A549 (cell line): ENCODE results near the gene GXYLT1. TPM values are rescaled to one million over a fixed set of nuclear protein-coding genes. Genes with fewer than 3 reads are reported as not detected.

Experiments used
- ATAC-seq, 2 experiments: fragments of 200-7000 bp in 1 of 2; fragments of >200 bp in 1 of 2; cut with Nextera tagmentation in 1 of 2; cut with Tn5 transposase in 1 of 2; 3 replicates each; pipeline versions ENCODE4 v1.8.0 to v1.9.1; 2018 to 2020; ENCODE audit warnings: mild to moderate bottlenecking in 1 of 2, moderate library complexity in 1 of 2
- CTCF ChIA-PET: fragments of 300-600 bp; sonication (Branson Sonifier 250); formaldehyde crosslinking; extraction: SDS; loops from one replicate; lab custom pipeline; 2021; ENCODE audit warnings: antibody characterized with exemption, inconsistent platforms; lab: Yijun Ruan, JAX
- POLR2A ChIA-PET: fragments of 350-600 bp; formaldehyde crosslinking; extraction: SDS; loops from one replicate; lab custom pipeline; 2021; ENCODE audit warnings: antibody characterized with exemption, inconsistent platforms; lab: Yijun Ruan, JAX
- DNase-seq, 2 experiments: peaks; one replicate each; pipeline versions ENCODE4 v3.0.0 to v3.0.0-alpha.2; 2011 to 2016; ENCODE audit warnings: low read depth in 1 of 2, low spot score in 1 of 2
- FAIRE-seq: peaks from 2 replicates; lab custom pipeline; 2011; peaks lifted over from hg19 to GRCh38; lab: Jason Lieb, UNC
- H3K27ac ChIP-seq, 2 experiments: fragments of >200 bp; sonication (Bioruptor Twin); formaldehyde crosslinking; 3 replicates each; pipeline ENCODE4 v1.5.1; 2016 to 2017
- H3K4me1 ChIP-seq: fragments of >200 bp; sonication (Bioruptor Twin); formaldehyde crosslinking; 3 replicates; pipeline ENCODE4 v1.6.1; 2016
- H3K4me2 ChIP-seq: fragments of >200 bp; sonication (Bioruptor Twin); formaldehyde crosslinking; 3 replicates; pipeline ENCODE4 v1.6.1; 2016
- H3K4me3 ChIP-seq: fragments of >200 bp; sonication (Bioruptor Twin); formaldehyde crosslinking; 3 replicates; pipeline ENCODE4 v1.5.1; 2016
- H3K9me3 ChIP-seq: fragments of >200 bp; sonication (Bioruptor Twin); formaldehyde crosslinking; 3 replicates; pipeline ENCODE4 v1.6.1; 2016
- BHLHE40 ChIP-seq: IDR thresholded peaks from 2 replicates; pipeline ENCODE4 v1.6.1; 2012; ENCODE audit warnings: low read depth, low read length, inconsistent platforms
- CBX2 ChIP-seq: fragments of 200-600 bp; sonication (generic); IDR thresholded peaks from 2 replicates; pipeline ENCODE4 v1.6.1; 2016; ENCODE audit warnings: low read depth, mild to moderate bottlenecking, borderline replicate concordance
- CEBPB ChIP-seq, 2 experiments: fragments of >200 bp in 1 of 2; sonication (Bioruptor Twin) in 1 of 2; formaldehyde crosslinking in 1 of 2; IDR thresholded peaks; 2 replicates each; pipeline ENCODE4 v1.6.1; 2012 to 2016
- EHF ChIP-seq: fragments of 250-450 bp; sonication (Bioruptor Pico); IDR thresholded peaks from 2 replicates; pipeline ENCODE4 v1.5.0; 2020; ENCODE audit warnings: mild to moderate bottlenecking
- GATA3 ChIP-seq: IDR thresholded peaks from 2 replicates; pipeline ENCODE4 v1.6.1; 2012; ENCODE audit warnings: borderline replicate concordance
- HDAC2 ChIP-seq: fragments of 200-600 bp; sonication (generic); IDR thresholded peaks from 2 replicates; pipeline ENCODE4 v1.6.1; 2016
- HEYL ChIP-seq: fragments of 250-450 bp; sonication (Bioruptor Pico); IDR thresholded peaks from 2 replicates; pipeline ENCODE4 v1.8.0; 2021; ENCODE audit warnings: mild to moderate bottlenecking, moderate library complexity
- JUNB ChIP-seq: fragments of >200 bp; sonication (Bioruptor Twin); formaldehyde crosslinking; IDR thresholded peaks from 2 replicates; pipeline ENCODE4 v1.6.1; 2016
- PHF8 ChIP-seq: fragments of 200-600 bp; sonication (generic); IDR thresholded peaks from 2 replicates; pipeline ENCODE4 v1.6.1; 2016; ENCODE audit warnings: low read depth, mild to moderate bottlenecking, antibody characterized with exemption, moderate library complexity, borderline replicate concordance
- RFX5 ChIP-seq: fragments of 450-650 bp; IDR thresholded peaks from 2 replicates; pipeline ENCODE4 v1.7.1; 2014; ENCODE audit warnings: antibody characterized with exemption, mild to moderate bottlenecking, moderate library complexity
- RNF2 ChIP-seq: fragments of 200-600 bp; sonication (generic); IDR thresholded peaks from 2 replicates; pipeline ENCODE4 v1.6.1; 2016; ENCODE audit warnings: low read depth, mild to moderate bottlenecking, antibody characterized with exemption, moderate library complexity, borderline replicate concordance
- ZC3H11A ChIP-seq: fragments of 450-650 bp; IDR thresholded peaks from 2 replicates; pipeline ENCODE4 v1.6.1; 2014; ENCODE audit warnings: antibody characterized with exemption, mild to moderate bottlenecking
- ZFP36 ChIP-seq: fragments of 450-650 bp; IDR thresholded peaks from 2 replicates; pipeline ENCODE4 v1.6.1; 2014; ENCODE audit warnings: borderline replicate concordance; ENCODE audit not compliant: partially characterized antibody
- ZNF302 ChIP-seq: fragments of 250-450 bp; sonication (Bioruptor Pico); IDR thresholded peaks from 2 replicates; pipeline ENCODE4 v1.9.0; 2021; ENCODE audit warnings: inconsistent platforms, mild to moderate bottlenecking, moderate library complexity
- WGBS: methylation state at CpG from one replicate; pipeline ENCODE4 v1.1.6; 2017; ENCODE audit errors: missing lambda C conversion rate; 5-methylcytosine and 5-hydroxymethylcytosine counted together
- polyA plus RNA-seq, 4 experiments: library from polyadenylated mRNA; depleted of rRNA in 3 of 4; stranded (reverse); fragments of >200 nt; fragmentation: RNase III in 1 of 4; extraction: RNeasy Plus Mini Kit Qiagen cat#74134 plus additional on column Dnase treatment in 1 of 4; gene quantifications; 2 replicates in 3 of 4; 3 replicates in 1 of 4; pipeline ENCODE4 v1.2.3, GENCODE V29; 2011 to 2017
- TF ChIP-seq, protein P1 (sequence below): fragments of >200 bp; sonication (Bioruptor Twin); formaldehyde crosslinking; IDR thresholded peaks from 3 replicates; pipeline ENCODE4 v1.5.1; 2016
- TF ChIP-seq, protein P2 (sequence below): IDR thresholded peaks from 2 replicates; pipeline ENCODE4 v1.6.1; 2012
- TF ChIP-seq, protein P3 (sequence below): fragments of 250-450 bp; sonication (Bioruptor Pico); IDR thresholded peaks from 2 replicates; pipeline ENCODE4 v1.5.0; 2021; ENCODE audit warnings: mild to moderate bottlenecking, moderate library complexity, borderline replicate concordance
- TF ChIP-seq, protein P4 (sequence below): fragments of >200 bp; sonication (Bioruptor Twin); formaldehyde crosslinking; IDR thresholded peaks from 2 replicates; pipeline ENCODE4 v1.6.1; 2016
- TF ChIP-seq, protein P5 (sequence below): IDR thresholded peaks from 2 replicates; pipeline ENCODE4 v1.6.1; 2012

The GXYLT1 gene
- polyA plus RNA-seq, 2 of the 4 experiments (the other 2 are of a cell fraction) = 11.2 to 25.0 TPM

DNA sequence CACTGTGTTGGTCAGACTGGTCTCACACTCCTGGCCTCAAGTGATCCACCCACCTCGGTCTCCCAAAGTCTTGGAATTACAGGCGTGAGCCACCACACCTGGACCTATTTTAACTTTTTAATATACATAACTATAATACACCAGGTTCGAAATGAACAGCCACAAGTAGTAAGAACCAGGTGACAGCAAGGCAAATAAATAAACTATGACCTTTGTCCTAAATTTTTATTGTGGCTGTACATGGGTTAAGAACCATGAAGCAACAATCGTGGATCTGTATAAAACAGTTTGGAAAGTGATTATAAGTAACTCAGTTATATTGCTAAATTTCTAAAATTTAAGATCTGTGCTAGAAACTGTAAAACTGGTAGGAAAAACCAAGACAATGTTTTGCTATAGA is 41.5 kb downstream of the GXYLT1 start (continued):
- TF ChIP-seq, protein P1, sequence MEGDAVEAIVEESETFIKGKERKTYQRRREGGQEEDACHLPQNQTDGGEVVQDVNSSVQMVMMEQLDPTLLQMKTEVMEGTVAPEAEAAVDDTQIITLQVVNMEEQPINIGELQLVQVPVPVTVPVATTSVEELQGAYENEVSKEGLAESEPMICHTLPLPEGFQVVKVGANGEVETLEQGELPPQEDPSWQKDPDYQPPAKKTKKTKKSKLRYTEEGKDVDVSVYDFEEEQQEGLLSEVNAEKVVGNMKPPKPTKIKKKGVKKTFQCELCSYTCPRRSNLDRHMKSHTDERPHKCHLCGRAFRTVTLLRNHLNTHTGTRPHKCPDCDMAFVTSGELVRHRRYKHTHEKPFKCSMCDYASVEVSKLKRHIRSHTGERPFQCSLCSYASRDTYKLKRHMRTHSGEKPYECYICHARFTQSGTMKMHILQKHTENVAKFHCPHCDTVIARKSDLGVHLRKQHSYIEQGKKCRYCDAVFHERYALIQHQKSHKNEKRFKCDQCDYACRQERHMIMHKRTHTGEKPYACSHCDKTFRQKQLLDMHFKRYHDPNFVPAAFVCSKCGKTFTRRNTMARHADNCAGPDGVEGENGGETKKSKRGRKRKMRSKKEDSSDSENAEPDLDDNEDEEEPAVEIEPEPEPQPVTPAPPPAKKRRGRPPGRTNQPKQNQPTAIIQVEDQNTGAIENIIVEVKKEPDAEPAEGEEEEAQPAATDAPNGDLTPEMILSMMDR = no peak
- no peak for TF ChIP-seq ZC3H11A
- TF ChIP-seq PHF8 = no peak
- TF ChIP-seq, all 56 proteins: peak for 0

DNA sequence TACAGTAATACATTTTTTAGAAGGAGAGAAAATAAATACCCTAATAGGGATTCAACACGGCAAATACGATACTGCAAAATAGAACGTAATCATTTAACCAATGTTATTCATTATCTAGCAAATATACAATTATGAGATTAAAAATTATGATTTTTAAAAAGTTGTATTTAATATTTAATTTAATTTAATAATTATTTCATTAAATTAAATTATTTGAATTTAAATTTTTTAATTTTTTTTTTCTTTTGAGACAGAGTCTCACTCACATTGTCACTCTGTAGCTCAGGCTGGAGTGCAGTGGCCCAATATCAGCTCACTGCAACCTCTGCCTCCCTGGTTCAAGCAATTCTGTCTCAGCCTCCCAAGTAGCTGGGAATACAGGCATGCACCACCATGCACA is 42.0 kb downstream of the GXYLT1 start:
- Histone ChIP-seq H3K27ac (no peak overlapping the region), H3K4me3 (no peak overlapping the region), H3K4me1 (no peaks in the 10 kb centered on the region; the same call in 2 of the 3 replicates), H3K4me2 (no peak overlapping the region), H3K9me3 (no peaks in the 10 kb centered on the region)
- TF ChIP-seq, protein P2, sequence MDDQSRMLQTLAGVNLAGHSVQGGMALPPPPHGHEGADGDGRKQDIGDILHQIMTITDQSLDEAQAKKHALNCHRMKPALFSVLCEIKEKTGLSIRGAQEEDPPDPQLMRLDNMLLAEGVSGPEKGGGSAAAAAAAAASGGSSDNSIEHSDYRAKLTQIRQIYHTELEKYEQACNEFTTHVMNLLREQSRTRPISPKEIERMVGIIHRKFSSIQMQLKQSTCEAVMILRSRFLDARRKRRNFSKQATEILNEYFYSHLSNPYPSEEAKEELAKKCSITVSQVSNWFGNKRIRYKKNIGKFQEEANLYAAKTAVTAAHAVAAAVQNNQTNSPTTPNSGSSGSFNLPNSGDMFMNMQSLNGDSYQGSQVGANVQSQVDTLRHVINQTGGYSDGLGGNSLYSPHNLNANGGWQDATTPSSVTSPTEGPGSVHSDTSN = no peak
- TF ChIP-seq BHLHE40 (no peak), ZNF302 (no peak), RNF2 (no peak), HDAC2 (no peak), GATA3 (no peak), ZC3H11A (no peak), CBX2 (no peak), HEYL (CRISPR knock-in tag) (no peak), RFX5 (no peak), CEBPB (IDR thresholded peaks at IDR 0.05) (no peak), JUNB (no peak), ZFP36 (no peak)
- TF ChIP-seq, protein P3, sequence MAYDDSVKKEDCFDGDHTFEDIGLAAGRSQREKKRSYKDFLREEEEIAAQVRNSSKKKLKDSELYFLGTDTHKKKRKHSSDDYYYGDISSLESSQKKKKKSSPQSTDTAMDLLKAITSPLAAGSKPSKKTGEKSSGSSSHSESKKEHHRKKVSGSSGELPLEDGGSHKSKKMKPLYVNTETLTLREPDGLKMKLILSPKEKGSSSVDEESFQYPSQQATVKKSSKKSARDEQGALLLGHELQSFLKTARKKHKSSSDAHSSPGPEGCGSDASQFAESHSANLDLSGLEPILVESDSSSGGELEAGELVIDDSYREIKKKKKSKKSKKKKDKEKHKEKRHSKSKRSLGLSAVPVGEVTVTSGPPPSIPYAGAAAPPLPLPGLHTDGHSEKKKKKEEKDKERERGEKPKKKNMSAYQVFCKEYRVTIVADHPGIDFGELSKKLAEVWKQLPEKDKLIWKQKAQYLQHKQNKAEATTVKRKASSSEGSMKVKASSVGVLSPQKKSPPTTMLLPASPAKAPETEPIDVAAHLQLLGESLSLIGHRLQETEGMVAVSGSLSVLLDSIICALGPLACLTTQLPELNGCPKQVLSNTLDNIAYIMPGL (CRISPR knock-in tag) = no peak
- TF ChIP-seq, protein P4, sequence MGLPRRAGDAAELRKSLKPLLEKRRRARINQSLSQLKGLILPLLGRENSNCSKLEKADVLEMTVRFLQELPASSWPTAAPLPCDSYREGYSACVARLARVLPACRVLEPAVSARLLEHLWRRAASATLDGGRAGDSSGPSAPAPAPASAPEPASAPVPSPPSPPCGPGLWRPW = no peak
- TF ChIP-seq, protein P5, sequence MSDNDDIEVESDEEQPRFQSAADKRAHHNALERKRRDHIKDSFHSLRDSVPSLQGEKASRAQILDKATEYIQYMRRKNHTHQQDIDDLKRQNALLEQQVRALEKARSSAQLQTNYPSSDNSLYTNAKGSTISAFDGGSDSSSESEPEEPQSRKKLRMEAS = no peak
- ChIA-PET CTCF (no interaction called here), POLR2A (no interaction called here)
- ATAC-seq (no peak), DNase-seq (no peak), FAIRE-seq (no peak)
- WGBS = 91% methylated on average over 3 of the region's 3 CpGs

DNA sequence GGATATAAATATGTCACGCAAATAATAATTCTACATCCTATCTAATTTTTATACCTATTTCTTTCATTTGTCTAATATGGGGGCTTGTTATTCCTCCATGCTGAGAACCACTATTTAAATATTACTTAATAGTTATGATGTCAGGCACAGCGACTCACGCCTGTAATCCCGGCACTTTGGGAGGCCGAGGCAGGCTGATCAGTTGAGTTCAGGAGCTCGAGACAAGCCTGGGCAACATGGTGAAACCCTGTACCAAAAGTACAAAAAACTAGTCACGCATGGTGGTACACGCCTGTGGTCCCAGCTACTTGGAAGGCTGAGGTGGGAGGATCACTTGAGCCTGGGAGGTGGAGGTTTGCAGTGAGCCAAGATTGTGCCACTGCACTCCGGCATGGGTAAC is 45.2 kb downstream of the GXYLT1 start:
- H3K4me2 ChIP-seq = no peak overlapping the region
- 87% methylated on average over 9 of the region's 9 CpGs for WGBS
- CTCF ChIA-PET = no interaction called here
- H3K9me3 ChIP-seq = no peaks in the 10 kb centered on the region
- DNase-seq (no peak), ATAC-seq (no peak), FAIRE-seq (no peak)
- H3K4me1 ChIP-seq = peaks cover 2% of the 10 kb centered on the region; the same call in 2 of the 3 replicates
- POLR2A ChIA-PET = no interaction called here
- no peak overlapping the region for H3K27ac ChIP-seq
- no peak for TF ChIP-seq EHF (CRISPR knock-in tag)
- no peak overlapping the region for H3K4me3 ChIP-seq
